ENCODE measurements around the gene IFITM1. TPM values are rescaled to one million over a fixed set of nuclear protein-coding genes. Genes with fewer than 3 reads are reported as not detected.
"Not testable (repeated sequence)": the region's sequence is repeated elsewhere in the genome, so short reads cannot be mapped to it uniquely, and the experiment has no call there.

IFITM1 gene
- total and polyA plus RNA-seq, 2 of the 13 experiments (the other 11 are each of a cell fraction or from before 2014, with no cell fraction given) = 0.38 to 11.1 TPM

GRCh38 chr11:319121-319887 is 5.5 kb downstream of the IFITM1 start:
- H3K36me3 ChIP-seq (replicated peaks in 1 of 2; ENCODE audit: control insufficient read depth in 1 of 2, insufficient read depth in 2 of 2, low read length in 2 of 2); H3K79me2 ChIP-seq (ENCODE audit: insufficient read depth, low read length); H3K27me3 ChIP-seq (ENCODE audit: control insufficient read depth in 1 of 2, insufficient read depth in 2 of 2, low read length in 2 of 2); H3K9me3 ChIP-seq (ENCODE audit: low read length); in situ Hi-C loops (cut with HindIII; ENCODE audit: extremely low pct_ligation_motif_present, low pct_unique_long_range_greater_than_20kb); intact Hi-C loops (cut with micrococcal nuclease; ENCODE audit: unreplicated experiment); H2AFZ ChIP-seq (ENCODE audit: low read length); BruUV-seq (replicated peaks); DNase-seq (ENCODE audit: low spot score); CTCF ChIA-PET (ENCODE audit: low intra/inter-chr PET ratio, low total read pairs); H4K20me1 ChIP-seq (ENCODE audit: insufficient read depth, low read length); FAIRE-seq: not testable (repeated sequence)
- ATAC-seq = peak; percentile 65
- H3K9ac ChIP-seq (ENCODE audit: insufficient read depth, low read depth, low read length) = peak overlapping the region; percentile 77
- H3K4me1 ChIP-seq (ENCODE audit: insufficient read depth, low read length) = peaks cover 45% of the 10 kb centered on the region
- peak overlapping the region; percentile 81 for H3K4me2 ChIP-seq (ENCODE audit: low read depth, low read length)
- H3K27ac ChIP-seq (ENCODE audit: extremely low read length, insufficient read depth, low read length) = peak overlapping the region; percentile 31
- H3K4me3 ChIP-seq (replicated peaks in 1 of 3; ENCODE audit: insufficient read depth in 1 of 3, low read depth in 2 of 3, low read length in 3 of 3) = peak overlapping the region; percentile 45 to 85 (median 83)
- WGBS (ENCODE audit: low lambda C conversion rate) = 5% methylated on average over 9 of the region's 29 CpGs
- POLR2A ChIA-PET = interaction anchor here (1.1 to 1.9 kb wide), 4 partner anchors 10 to 36 kb away, joined by 4 to 11 read pairs (median 6); partner anchors contain the start of gene IFITM2
- TF ChIP-seq HMGXB4 (CRISPR knock-in tag; IDR thresholded peaks at IDR 0.05; ENCODE audit: borderline replicate concordance in 1 of 2, low read depth in 1 of 2) (peak in 1 of 2 experiments; percentile 40; a peak in 1 of 4 replicates), ZFX (CRISPR knock-in tag; IDR thresholded peaks at IDR 0.05; ENCODE audit: low read depth) (peak; percentile 62; the same call in 1 of the 2 replicates), ZNF143 (CRISPR knock-in tag; IDR thresholded peaks at IDR 0.05) (0 out of 2 replicates have a peak, but pooled peaks have one; percentile 9), RBFOX2 (IDR thresholded peaks at IDR 0.05; ENCODE audit: low read depth, low read length) (peak; percentile 75), MAX (IDR thresholded peaks at IDR 0.05) (peak; percentile 33; the same call in 1 of the 2 replicates), TBX2 (CRISPR knock-in tag; IDR thresholded peaks at IDR 0.05; ENCODE audit: borderline replicate concordance) (0 out of 2 replicates have a peak, but pooled peaks have one; percentile 32), IKZF4 (CRISPR knock-in tag; IDR thresholded peaks at IDR 0.05; ENCODE audit: borderline replicate concordance, low read depth, not compliant biosample characterization) (peak; percentile 59), ZFP91 (CRISPR knock-in tag; IDR thresholded peaks at IDR 0.05; ENCODE audit: borderline replicate concordance) (peak; percentile 33; the same call in 1 of the 2 replicates), PHF8 (CRISPR knock-in tag; IDR thresholded peaks at IDR 0.05) (peak; percentile 27; the same call in 1 of the 2 replicates), CSRNP1 (CRISPR knock-in tag; IDR thresholded peaks at IDR 0.05) (0 out of 2 replicates have a peak, but pooled peaks have one; percentile 31), BORCS8-MEF2B (CRISPR knock-in tag; IDR thresholded peaks at IDR 0.05) (0 out of 2 replicates have a peak, but pooled peaks have one; percentile 54), SAP130 (CRISPR knock-in tag; IDR thresholded peaks at IDR 0.05; ENCODE audit: low read depth) (peak; percentile 36), ZNF280D (CRISPR knock-in tag; IDR thresholded peaks at IDR 0.05) (0 out of 2 replicates have a peak, but pooled peaks have one; percentile 34)
